IPS-15b (cell line): Measurements from ENCODE around the gene PACSIN1.

Source experiments
- H3K27me3 ChIP-seq: one replicate; pipeline ENCODE4 v1.6.1; 2013; ENCODE audit warnings: low read length; ENCODE audit not compliant: control insufficient read depth, insufficient read depth
- H3K36me3 ChIP-seq: one replicate; pipeline ENCODE4 v1.6.1; 2013; ENCODE audit warnings: low read length; ENCODE audit not compliant: control insufficient read depth, insufficient read depth
- H3K4me1 ChIP-seq: one replicate; pipeline ENCODE4 v1.6.1; 2013; ENCODE audit warnings: mild to moderate bottlenecking, low read length; ENCODE audit not compliant: control insufficient read depth, insufficient read depth
- H3K4me3 ChIP-seq: one replicate; pipeline ENCODE4 v1.5.1; 2013; ENCODE audit warnings: low read depth, low read length
- H3K9ac ChIP-seq: one replicate; pipeline ENCODE4 v1.6.1; 2013; ENCODE audit warnings: low read depth, mild to moderate bottlenecking, low read length
- H3K9me3 ChIP-seq: one replicate; pipeline ENCODE4 v1.6.1; 2013; ENCODE audit warnings: mild to moderate bottlenecking, low read length; ENCODE audit not compliant: control insufficient read depth, insufficient read depth

PACSIN1 gene

DNA sequence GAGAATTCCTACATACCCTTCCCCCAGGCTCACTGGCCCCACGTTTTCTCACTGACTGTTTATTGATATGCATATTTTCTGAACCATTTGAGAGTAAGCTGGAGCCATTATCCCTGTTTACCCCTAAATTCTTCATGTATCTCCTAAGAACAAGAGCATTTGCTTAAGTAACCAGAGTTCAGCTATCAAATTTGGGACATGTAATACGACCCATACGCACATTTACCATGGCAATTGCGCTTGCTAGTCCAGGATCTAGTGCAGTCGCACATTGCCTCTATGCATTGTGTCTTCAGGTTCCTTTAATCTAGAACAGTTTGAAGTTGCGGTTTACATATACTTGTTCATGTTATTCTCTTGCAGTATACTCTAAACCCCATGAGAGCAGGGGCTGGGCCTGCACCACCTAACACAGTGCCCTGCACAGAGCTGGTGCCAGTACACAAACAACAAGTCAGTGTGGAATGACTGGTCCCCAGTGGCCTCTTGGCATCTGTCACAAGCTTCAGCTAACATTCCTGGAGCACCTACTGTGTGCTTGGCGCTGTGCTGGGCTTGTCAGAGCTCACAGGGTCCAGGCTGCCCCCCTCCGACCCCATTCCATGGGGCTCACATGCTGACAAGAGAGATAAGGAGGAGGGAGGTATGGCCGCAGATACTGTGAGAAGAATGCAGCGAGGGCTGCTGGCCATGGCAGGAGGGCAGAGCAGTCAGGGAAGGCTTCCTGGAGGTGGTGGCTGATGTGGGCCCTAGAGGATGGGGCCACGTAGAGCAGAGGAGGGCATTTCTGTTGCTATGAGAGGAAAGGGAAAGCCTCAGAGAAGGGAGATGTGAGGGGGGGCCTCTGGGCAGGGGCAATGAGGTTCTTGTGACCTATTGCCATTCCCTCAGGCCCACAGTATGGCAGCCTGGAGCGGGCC, 62.1 kb downstream of the PACSIN1 start:
- H3K9me3 ChIP-seq: no peaks in the 10 kb centered on the region
- peaks cover 6% of the 10 kb centered on the region for H3K4me1 ChIP-seq
- no peak overlapping the region for H3K9ac ChIP-seq
- H3K27me3 ChIP-seq: no peaks in the 10 kb centered on the region
- H3K36me3 ChIP-seq: peaks cover 6% of the 10 kb centered on the region
- peak overlapping the region; percentile 55 for H3K4me3 ChIP-seq

DNA sequence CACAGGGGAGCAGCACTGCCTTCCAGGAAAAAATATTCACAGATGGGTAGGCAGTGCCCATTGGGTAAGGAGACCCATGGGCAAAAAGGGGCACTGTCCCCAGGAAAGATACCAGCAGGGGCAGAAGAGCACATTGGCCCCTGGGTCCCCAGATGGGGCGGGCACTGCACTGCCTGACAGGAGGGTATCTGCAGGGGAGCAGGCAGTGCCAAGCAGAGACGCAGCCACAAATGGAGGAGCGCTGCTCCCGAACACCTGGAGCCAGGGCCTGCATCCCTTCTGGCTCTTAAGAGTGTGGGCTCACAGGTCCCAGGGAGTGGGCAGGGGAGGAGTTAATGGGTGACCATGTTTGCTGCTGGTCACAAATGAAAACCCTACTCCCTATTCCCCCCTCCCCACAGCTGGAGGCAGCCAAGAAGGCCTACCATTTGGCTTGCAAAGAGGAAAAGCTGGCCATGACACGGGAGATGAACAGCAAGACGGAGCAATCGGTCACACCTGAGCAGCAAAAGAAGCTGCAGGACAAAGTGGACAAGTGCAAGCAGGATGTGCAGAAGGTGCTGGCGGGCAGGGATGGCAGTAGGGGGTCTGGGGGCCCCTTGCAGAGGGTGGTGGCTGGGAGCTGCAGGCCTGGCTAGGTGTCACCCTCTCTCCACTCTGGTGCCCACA, 63.3 kb downstream of the PACSIN1 start:
- no peak overlapping the region for H3K9ac ChIP-seq
- H3K4me1 ChIP-seq: peaks cover 6% of the 10 kb centered on the region
- no peaks in the 10 kb centered on the region for H3K27me3 ChIP-seq
- no peak overlapping the region for H3K4me3 ChIP-seq
- H3K36me3 ChIP-seq: peaks cover 6% of the 10 kb centered on the region
- no peaks in the 10 kb centered on the region for H3K9me3 ChIP-seq

DNA sequence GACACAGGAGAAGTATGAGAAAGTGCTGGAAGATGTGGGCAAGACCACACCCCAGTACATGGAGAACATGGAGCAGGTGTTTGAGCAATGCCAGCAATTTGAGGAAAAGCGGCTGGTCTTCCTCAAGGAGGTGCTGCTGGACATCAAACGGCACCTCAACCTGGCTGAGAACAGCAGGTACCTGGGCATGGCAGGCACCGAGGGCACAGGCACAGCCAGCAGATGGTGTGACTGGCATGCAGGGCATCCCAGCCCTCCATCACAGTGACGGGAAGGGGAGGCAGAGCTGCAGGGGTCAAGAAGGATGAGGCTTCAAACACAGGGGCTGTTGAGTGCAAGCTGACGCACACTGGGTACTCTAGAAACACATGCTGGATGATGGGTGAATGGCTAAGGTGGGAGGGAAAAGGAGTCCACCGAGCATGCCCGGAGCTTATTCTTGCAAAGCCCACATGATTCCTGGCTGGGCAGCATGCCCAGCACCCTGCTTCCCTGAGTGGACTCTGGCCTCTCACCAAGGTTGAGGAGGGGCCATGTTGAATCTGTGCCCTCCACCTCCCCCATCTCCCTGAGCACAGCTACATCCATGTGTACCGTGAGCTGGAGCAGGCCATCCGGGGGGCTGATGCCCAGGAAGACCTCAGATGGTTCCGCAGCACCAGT, 63.9 kb downstream of the PACSIN1 start:
- no peak overlapping the region for H3K4me3 ChIP-seq
- no peak overlapping the region for H3K9ac ChIP-seq
- H3K36me3 ChIP-seq: peaks cover 6% of the 10 kb centered on the region
- H3K4me1 ChIP-seq: peaks cover 6% of the 10 kb centered on the region
- H3K27me3 ChIP-seq: no peaks in the 10 kb centered on the region
- no peaks in the 10 kb centered on the region for H3K9me3 ChIP-seq

DNA sequence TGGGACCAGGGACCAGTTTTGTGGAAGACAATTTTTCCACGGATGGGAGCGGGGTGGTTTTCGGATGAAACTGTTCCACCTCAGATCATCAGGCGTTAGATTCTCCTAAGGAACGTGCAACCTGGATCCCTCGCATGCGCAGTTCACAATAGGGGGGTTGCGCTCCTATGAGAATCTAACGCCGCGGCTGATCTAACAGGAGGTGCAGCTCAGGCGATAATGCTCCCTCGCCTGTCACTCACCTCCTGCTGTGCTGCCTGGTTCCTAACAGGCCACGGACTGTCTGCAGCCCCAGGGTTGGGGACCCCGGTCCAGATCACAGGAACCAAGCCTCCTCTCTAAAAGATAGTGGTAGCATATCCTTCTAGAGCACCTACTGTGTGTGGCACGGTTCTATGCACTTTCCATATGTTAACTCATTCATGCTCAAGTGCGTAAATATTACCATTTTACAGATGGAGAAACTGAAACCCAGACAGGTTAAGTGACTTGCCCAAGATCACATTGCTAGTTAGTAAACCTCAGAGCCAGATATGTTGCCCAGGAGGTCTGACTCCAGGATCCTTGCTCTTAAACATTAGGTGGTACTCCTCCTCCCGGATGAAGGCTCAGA, 65.0 kb downstream of the PACSIN1 start:
- Histone ChIP-seq H3K4me1 (peaks cover 6% of the 10 kb centered on the region), H3K9ac (no peak overlapping the region), H3K4me3 (peak overlapping the region; percentile 59), H3K9me3 (no peaks in the 10 kb centered on the region), H3K36me3 (peaks cover 6% of the 10 kb centered on the region), H3K27me3 (no peaks in the 10 kb centered on the region)

DNA sequence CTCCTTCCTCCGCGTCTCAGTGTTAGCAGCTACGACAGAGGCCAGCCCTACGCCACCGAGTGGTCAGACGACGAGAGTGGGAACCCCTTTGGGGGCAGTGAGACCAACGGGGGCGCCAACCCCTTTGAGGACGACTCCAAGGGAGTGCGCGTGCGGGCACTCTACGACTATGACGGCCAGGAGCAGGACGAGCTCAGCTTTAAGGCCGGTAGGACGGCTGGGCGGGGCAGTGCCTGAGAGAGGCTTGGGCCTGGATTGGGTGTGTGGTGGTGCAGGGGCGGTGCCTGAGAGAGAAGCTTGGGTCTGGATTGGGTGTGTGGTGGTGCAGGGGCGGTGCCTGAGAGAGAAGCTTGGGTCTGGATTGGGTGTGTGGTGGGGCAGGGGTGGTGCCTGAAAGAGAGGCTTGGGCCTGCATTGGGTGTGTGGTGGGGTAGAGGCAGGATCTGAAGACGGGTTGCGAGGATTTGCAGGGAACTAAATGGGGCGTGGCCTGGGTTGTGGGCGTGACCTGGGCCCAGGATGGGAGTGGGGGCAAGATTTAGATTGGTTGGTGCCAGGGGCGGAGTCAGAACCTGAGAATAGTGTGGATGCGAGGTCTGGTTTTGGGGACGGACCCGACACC, 65.8 kb downstream of the PACSIN1 start:
- peak overlapping the region; percentile 55 for H3K9ac ChIP-seq
- peaks cover 4% of the 10 kb centered on the region for H3K4me1 ChIP-seq
- no peaks in the 10 kb centered on the region for H3K9me3 ChIP-seq
- H3K36me3 ChIP-seq: peaks cover 6% of the 10 kb centered on the region
- no peaks in the 10 kb centered on the region for H3K27me3 ChIP-seq
- peak overlapping the region; percentile 68 for H3K4me3 ChIP-seq

DNA sequence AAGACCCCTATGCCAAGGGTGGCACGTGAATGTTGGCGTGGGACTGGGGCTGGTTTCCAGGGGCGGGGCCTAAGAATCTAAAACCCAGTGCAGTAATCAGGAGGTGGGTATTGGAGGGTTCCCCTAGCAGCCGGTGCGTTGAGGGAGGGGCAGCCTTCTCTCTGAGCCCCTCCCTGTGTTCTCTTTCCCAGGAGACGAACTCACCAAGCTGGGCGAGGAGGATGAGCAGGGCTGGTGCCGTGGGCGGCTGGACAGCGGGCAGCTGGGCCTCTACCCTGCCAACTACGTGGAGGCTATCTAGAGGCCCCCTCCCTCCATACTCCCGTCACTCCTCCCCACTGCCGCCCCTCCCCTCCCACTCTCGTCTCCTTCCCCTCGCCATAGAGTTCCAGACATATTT, 66.4 kb downstream of the PACSIN1 start:
- Histone ChIP-seq H3K9ac (no peak overlapping the region), H3K4me1 (peaks cover 3% of the 10 kb centered on the region), H3K36me3 (peaks cover 6% of the 10 kb centered on the region), H3K4me3 (peak overlapping the region; percentile 68), H3K9me3 (no peaks in the 10 kb centered on the region), H3K27me3 (no peaks in the 10 kb centered on the region)

DNA sequence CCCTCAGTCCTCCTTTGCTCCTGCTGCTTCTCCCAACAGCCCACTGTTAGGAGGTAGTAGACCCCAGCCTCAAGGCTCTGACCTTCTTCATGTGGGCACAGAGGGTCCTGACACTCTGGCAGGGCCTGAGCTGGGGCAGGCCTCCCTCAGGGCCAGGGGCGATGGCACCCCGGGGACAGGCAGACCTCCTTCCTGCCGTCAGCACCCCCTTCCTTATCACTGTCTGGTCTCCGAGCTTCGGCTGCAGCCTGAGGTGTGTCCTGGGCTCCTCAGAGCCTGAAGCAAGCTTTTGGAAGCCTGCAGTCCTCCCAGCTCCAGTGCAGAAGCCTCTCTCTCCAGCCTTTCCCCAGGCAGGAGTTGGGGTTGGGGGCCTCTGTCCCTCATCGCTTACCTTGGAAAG, 68.3 kb downstream of the PACSIN1 start:
- peaks cover 3% of the 10 kb centered on the region for H3K4me1 ChIP-seq
- H3K9me3 ChIP-seq: no peaks in the 10 kb centered on the region
- H3K27me3 ChIP-seq: no peaks in the 10 kb centered on the region

DNA sequence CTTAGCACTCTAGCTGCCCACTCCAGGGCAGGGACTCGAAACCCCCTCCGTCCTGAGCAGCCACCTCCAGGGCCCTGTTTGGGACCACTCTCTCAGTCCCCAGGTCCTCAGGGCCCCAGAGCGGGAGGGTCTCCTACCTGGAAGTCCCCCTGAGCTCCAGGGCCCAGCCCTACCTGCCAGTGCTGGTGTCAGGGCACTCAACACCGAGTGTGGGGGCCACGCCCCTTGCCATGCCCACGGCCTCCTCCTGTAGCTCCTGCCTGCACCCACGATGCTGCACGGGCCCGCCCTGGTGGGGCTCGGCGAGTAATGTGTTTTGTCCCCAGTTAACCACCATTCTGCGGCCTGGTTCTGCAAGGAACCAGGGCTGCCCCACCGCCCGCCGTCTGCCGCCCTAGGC, 68.8 kb downstream of the PACSIN1 start:
- Histone ChIP-seq H3K9ac (no peak overlapping the region), H3K36me3 (peaks cover 1% of the 10 kb centered on the region), H3K9me3 (no peaks in the 10 kb centered on the region), H3K4me1 (peaks cover 5% of the 10 kb centered on the region), H3K27me3 (no peaks in the 10 kb centered on the region), H3K4me3 (no peak overlapping the region)

More for the DNA sequence above, 68.3 kb downstream of the PACSIN1 start:
- Histone ChIP-seq H3K9ac (no peak overlapping the region), H3K36me3 (peaks cover 2% of the 10 kb centered on the region), H3K4me3 (no peak overlapping the region)

DNA sequence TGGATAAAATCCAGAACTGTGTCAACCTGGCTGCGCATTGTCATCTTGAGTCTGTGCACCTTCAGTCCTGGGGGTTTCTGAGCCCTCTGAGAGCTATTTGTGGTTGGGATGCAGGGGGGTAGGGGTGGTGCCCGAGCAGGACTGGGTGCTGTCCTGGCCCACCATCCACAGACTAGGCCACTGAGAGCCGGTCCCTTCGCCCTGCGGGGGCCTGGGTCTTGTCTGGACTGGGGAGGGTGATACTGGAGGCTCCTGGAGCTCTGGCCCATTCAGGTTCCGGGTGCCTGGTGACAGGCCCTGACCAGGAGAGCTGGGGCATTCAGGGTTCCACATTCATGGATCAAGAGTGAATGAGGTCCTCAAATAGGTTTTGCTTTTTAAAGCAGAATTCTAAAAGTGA, 69.3 kb downstream of the PACSIN1 start:
- H3K9me3 ChIP-seq: no peaks in the 10 kb centered on the region
- H3K4me1 ChIP-seq: peaks cover 5% of the 10 kb centered on the region
- H3K9ac ChIP-seq: no peak overlapping the region
- H3K27me3 ChIP-seq: no peaks in the 10 kb centered on the region
- H3K36me3 ChIP-seq: no peaks in the 10 kb centered on the region
- no peak overlapping the region for H3K4me3 ChIP-seq

DNA sequence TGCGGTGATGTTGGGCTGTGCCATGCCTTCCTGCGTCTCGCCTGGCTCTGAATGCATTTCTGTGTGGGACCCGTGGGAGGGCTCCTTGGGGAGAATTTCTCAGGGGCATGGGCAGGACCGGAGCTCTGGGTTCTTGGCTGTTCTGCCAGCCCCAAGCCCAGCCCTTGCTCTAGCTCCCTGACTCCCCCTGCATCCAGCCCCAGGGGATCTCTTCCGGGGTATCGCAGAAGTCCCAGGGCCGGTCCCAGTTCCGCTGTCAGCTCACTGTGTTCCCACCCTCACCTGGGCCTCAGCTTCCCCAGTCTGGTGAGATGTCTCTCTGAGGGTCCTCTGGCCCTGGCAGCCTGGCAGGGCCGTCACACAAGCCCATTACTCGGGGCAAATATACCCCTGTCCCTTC, 69.8 kb downstream of the PACSIN1 start:
- Histone ChIP-seq H3K4me1 (peaks cover 5% of the 10 kb centered on the region), H3K27me3 (no peaks in the 10 kb centered on the region), H3K4me3 (no peak overlapping the region), H3K9ac (no peak overlapping the region), H3K36me3 (no peaks in the 10 kb centered on the region), H3K9me3 (no peaks in the 10 kb centered on the region)

DNA sequence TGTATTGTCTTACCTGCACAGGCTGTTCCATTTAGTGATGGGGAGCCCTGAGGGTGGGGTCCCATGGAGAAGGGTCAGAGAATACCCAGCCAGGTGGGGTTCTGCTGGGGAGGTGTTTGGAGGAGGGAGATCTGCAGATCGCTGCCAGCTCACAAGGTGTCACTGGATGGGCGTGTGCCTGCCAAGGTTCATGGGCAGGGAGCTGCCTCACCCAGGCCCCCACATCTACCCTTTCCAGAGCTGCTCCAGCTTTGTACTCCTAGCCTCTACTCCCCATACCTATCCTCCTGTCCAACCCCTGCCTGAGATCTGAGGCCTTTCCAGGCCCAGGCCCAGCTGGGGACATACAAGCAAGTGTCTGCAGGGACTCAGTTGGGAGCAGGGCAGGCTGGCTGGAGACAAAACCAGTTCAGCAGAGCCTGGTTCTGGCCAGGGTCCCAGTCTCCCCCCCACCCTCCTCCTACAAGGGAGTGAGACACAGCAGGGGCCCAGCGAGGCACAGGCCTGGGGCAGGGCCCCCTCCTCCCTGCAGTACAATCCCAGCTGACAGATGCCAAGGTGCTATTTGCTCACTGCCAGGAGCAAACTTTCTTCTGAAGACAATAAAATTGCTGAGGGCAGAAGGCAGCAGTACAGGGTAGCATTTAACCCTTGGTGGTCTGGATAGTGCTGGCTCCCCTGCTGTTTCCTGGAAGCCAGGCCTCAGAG, 70.5 kb downstream of the PACSIN1 start:
- H3K4me3 ChIP-seq: no peak overlapping the region
- no peaks in the 10 kb centered on the region for H3K36me3 ChIP-seq
- no peaks in the 10 kb centered on the region for H3K27me3 ChIP-seq
- H3K4me1 ChIP-seq: peaks cover 2% of the 10 kb centered on the region
- H3K9ac ChIP-seq: no peak overlapping the region
- H3K9me3 ChIP-seq: no peaks in the 10 kb centered on the region
